Liver (tissue), 3 donors: ENCODE results near the gene KCNJ5.

Experiments used
- EGR1 ChIP-seq, 2 donors: IDR thresholded peaks; 2 replicates each; pipeline ENCODE4 v1.6.1; 2016 to 2018; ENCODE audit warnings: antibody characterized with exemption in 2 of 2, low read depth in 2 of 2
- GABPA ChIP-seq, 2 donors: IDR thresholded peaks in 1 of 2; conservative IDR thresholded peaks in 1 of 2; 2 replicates each; pipeline ENCODE4 v1.6.1; 2016; ENCODE audit warnings: antibody characterized with exemption in 2 of 2, mild to moderate bottlenecking in 1 of 2, moderate library complexity in 1 of 2
- HNF4A ChIP-seq, 2 donors: conservative IDR thresholded peaks; 2 replicates each; pipeline ENCODE4 v1.6.1; 2016; ENCODE audit warnings: antibody characterized with exemption in 2 of 2, mild to moderate bottlenecking in 2 of 2
- RAD21 ChIP-seq, 2 donors: IDR thresholded peaks; 2 replicates each; pipeline ENCODE4 v1.6.1; 2016; ENCODE audit warnings: antibody characterized with exemption in 2 of 2, mild to moderate bottlenecking in 2 of 2
- SP1 ChIP-seq: IDR thresholded peaks from 2 replicates; pipeline ENCODE4 v1.6.1; 2018; ENCODE audit warnings: antibody characterized with exemption, mild to moderate bottlenecking
- TAF1 ChIP-seq: conservative IDR thresholded peaks from 2 replicates; pipeline ENCODE4 v1.6.1; 2016; ENCODE audit warnings: antibody characterized with exemption, mild to moderate bottlenecking
- YY1 ChIP-seq: IDR thresholded peaks from 2 replicates; pipeline ENCODE4 v1.6.1; 2016; ENCODE audit warnings: antibody characterized with exemption, mild to moderate bottlenecking
- TF ChIP-seq, protein P1 (sequence below): fragments of 150-350 bp; IDR thresholded peaks from 2 replicates; pipeline ENCODE4 v1.5.1; 2017; ENCODE audit warnings: improper control_type of control experiment, low read depth, low read length; ENCODE audit not compliant: missing input control
- TF ChIP-seq, protein P2 (sequence below): IDR thresholded peaks from 2 replicates; pipeline ENCODE4 v1.6.1; 2016; ENCODE audit warnings: antibody characterized with exemption
- TF ChIP-seq, protein P3 (sequence below): IDR thresholded peaks from 2 replicates; pipeline ENCODE4 v1.6.1; 2016; ENCODE audit warnings: antibody characterized with exemption
- TF ChIP-seq, protein P4 (sequence below): IDR thresholded peaks from 2 replicates; pipeline ENCODE4 v1.6.1; 2016; ENCODE audit warnings: antibody characterized with exemption
- TF ChIP-seq, protein P5 (sequence below): IDR thresholded peaks from 2 replicates; pipeline ENCODE4 v1.6.1; 2016; ENCODE audit warnings: antibody characterized with exemption, mild to moderate bottlenecking
- donor health status: healthy.
- donor health status: healthy.

DNA sequence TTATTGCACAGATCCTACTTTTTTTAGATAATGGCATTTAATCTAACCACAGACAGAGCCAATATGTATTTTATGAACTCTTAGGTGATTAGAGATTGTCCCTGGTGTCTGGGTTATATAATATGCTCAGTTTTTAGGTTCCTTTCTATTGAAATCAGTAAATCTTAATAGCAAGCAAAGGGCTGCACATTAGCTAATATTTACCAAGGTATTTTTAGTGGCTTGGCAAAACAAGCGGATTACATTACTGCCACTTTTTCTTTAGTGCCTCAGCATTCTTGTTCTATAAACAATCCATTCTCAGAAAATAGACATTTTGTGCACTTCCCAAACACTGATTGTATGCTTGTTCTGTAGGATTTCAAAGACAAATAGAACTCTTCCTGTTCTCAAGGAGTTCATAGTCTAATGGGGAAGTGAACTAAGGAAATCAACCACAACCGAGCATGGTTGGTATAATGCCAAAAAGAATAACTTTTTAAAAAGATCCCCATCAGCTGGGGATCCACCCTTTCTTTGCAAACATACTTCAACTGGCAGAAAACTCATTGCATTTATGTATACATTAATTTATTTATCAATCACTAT, 47.9 kb upstream of the KCNJ5 start:
- TF ChIP-seq, protein P1, sequence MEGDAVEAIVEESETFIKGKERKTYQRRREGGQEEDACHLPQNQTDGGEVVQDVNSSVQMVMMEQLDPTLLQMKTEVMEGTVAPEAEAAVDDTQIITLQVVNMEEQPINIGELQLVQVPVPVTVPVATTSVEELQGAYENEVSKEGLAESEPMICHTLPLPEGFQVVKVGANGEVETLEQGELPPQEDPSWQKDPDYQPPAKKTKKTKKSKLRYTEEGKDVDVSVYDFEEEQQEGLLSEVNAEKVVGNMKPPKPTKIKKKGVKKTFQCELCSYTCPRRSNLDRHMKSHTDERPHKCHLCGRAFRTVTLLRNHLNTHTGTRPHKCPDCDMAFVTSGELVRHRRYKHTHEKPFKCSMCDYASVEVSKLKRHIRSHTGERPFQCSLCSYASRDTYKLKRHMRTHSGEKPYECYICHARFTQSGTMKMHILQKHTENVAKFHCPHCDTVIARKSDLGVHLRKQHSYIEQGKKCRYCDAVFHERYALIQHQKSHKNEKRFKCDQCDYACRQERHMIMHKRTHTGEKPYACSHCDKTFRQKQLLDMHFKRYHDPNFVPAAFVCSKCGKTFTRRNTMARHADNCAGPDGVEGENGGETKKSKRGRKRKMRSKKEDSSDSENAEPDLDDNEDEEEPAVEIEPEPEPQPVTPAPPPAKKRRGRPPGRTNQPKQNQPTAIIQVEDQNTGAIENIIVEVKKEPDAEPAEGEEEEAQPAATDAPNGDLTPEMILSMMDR: no peak
- TF ChIP-seq HNF4A (conservative IDR thresholded peaks at IDR 0.05) (no peak), GABPA (IDR thresholded peaks at IDR 0.05 in 1 of 2, conservative IDR thresholded peaks at IDR 0.05 in 1 of 2) (no peak), SP1 (no peak), EGR1 (IDR thresholded peaks at IDR 0.05; ENCODE audit: low read depth in 2 of 2) (no peak), YY1 (no peak), RAD21 (IDR thresholded peaks at IDR 0.05) (no peak), TAF1 (no peak)
- TF ChIP-seq, protein P2, sequence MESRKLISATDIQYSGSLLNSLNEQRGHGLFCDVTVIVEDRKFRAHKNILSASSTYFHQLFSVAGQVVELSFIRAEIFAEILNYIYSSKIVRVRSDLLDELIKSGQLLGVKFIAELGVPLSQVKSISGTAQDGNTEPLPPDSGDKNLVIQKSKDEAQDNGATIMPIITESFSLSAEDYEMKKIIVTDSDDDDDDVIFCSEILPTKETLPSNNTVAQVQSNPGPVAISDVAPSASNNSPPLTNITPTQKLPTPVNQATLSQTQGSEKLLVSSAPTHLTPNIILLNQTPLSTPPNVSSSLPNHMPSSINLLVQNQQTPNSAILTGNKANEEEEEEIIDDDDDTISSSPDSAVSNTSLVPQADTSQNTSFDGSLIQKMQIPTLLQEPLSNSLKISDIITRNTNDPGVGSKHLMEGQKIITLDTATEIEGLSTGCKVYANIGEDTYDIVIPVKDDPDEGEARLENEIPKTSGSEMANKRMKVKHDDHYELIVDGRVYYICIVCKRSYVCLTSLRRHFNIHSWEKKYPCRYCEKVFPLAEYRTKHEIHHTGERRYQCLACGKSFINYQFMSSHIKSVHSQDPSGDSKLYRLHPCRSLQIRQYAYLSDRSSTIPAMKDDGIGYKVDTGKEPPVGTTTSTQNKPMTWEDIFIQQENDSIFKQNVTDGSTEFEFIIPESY: no peak
- TF ChIP-seq, protein P3, sequence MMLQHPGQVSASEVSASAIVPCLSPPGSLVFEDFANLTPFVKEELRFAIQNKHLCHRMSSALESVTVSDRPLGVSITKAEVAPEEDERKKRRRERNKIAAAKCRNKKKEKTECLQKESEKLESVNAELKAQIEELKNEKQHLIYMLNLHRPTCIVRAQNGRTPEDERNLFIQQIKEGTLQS: no peak
- TF ChIP-seq, protein P4, sequence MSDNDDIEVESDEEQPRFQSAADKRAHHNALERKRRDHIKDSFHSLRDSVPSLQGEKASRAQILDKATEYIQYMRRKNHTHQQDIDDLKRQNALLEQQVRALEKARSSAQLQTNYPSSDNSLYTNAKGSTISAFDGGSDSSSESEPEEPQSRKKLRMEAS: no peak
- TF ChIP-seq, protein P5, sequence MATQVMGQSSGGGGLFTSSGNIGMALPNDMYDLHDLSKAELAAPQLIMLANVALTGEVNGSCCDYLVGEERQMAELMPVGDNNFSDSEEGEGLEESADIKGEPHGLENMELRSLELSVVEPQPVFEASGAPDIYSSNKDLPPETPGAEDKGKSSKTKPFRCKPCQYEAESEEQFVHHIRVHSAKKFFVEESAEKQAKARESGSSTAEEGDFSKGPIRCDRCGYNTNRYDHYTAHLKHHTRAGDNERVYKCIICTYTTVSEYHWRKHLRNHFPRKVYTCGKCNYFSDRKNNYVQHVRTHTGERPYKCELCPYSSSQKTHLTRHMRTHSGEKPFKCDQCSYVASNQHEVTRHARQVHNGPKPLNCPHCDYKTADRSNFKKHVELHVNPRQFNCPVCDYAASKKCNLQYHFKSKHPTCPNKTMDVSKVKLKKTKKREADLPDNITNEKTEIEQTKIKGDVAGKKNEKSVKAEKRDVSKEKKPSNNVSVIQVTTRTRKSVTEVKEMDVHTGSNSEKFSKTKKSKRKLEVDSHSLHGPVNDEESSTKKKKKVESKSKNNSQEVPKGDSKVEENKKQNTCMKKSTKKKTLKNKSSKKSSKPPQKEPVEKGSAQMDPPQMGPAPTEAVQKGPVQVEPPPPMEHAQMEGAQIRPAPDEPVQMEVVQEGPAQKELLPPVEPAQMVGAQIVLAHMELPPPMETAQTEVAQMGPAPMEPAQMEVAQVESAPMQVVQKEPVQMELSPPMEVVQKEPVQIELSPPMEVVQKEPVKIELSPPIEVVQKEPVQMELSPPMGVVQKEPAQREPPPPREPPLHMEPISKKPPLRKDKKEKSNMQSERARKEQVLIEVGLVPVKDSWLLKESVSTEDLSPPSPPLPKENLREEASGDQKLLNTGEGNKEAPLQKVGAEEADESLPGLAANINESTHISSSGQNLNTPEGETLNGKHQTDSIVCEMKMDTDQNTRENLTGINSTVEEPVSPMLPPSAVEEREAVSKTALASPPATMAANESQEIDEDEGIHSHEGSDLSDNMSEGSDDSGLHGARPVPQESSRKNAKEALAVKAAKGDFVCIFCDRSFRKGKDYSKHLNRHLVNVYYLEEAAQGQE: no peak
